Hematopoietic multipotent progenitor cell treated with erythropoietin and hydrocortisone succinate and interleukin-3 and kit ligand, for 8 days (in vitro differentiated cells): Measurements from ENCODE around the gene CENPF.
"Not testable (repeated sequence)": the region's sequence is repeated elsewhere in the genome, so short reads cannot be mapped to it uniquely, and the experiment has no call there.

ENCODE experiments used
- DNase-seq: peaks from one replicate; pipeline ENCODE4 v3.0.0-alpha.2; 2015

The CENPF gene

GRCh38 chr1:214583824-214584554 lies 19.0 kb upstream of the CENPF start:
- no peak for DNase-seq

DNA sequence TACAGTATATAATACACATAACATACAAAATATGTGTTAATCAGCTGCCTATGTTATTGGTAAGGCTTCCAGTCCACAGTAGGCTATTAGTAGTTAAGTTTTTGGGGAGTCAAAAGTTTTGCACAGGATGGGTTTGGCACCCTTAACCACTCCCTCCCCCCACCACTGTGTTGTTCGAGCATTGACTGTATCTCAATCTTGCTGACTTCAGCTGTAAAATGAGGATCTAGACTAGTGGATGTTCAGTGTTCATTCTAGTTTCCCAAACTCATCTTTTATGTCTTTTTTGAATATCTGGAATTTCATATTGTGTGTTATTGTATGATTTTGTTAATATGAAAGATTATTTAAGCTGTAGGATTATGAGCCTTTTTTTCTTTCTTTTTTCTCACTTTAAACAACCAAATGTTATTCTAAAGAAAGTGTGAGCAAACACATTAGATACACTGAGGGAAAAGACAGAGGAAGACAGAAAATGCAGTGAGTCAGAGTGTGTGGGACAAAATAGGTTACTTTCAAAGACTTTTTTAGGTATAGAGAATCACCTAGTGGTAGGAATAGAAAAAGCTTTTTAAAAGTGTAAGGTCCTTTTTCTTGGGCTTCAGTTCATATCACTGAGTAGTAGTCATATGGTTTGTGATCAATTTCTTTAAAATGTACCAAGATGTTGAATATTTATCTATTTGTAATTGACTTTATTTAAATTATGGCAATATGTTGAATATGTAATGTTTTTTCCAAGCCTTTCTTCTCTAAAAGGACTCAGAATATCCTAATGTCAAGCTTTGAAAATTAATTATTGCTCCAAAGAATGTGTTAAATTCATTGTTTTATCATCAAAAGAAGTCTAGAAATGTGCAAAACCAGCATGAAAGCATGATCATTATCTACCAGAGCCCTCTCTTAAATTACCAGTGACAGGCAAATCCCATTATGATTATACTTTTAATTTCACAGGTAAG lies 17.9 kb upstream of the CENPF start:
- DNase-seq, result peak; percentile 38

GRCh38 chr1:214586621-214587020 lies 16.4 kb upstream of the CENPF start:
- no peak for DNase-seq

- DNase-seq, result no peak
These were observed 15.8 kb upstream of the CENPF start for GRCh38 chr1:214587165-214587564.

GRCh38 chr1:214588963-214589597 lies 13.9 kb upstream of the CENPF start:
- no peak for DNase-seq

DNA sequence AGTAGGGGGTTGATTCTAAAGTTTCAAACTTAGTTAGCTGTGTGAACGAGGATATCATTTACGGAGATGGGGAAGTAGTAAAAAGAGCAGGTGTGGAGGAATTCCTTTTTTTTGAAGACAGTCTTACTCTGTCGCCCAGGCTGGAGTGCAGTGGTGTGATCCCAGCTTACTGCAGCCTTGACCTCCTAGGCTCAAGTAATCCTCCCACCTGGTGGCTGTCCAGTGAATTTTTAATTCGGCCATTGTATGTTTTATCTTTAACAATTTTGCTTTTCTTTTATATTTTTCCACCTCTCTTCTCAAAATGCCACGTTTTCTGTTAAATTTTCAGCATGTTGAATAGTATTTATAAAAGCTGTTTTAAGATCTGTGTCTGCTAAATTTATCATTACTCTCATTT lies 12.3 kb upstream of the CENPF start:
- DNase-seq, result no peak

DNA sequence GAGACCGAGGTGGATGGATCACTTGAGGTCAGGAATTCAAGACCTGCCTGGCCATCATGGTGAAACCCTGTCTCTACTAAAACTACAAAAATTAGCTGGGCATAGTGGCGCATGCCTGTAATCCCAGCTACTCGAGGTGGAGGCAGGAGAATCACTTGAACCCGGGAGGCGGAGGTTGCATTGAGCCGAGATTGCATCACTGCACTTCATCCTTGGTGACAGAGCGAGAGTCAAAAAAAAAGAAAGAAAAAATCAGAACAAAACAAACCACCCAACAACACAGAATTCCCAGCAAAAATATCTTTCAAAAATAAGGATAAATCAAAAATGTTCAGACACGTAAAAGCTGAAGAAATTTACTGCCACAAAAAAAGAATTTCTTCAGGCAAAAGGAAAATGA lies 11.1 kb upstream of the CENPF start:
- DNase-seq, result not testable (repeated sequence)

DNA sequence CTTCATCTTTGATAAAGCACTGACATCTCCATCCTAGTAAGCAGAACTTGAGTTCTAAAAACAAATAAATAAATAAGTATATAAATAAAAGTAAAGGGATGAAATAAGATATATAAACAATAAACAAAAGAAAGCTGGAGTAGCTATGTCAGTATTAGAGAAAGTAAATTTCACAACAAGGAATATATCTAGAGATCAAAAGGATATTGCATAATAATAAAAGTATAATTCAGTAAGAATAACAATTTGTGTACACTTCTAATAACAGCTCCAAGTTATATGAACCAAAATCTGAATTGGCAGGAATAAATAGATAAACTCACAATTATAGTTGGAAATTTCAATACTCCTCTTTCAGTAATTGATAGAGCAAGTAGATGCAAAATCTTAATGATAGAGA lies 9.8 kb upstream of the CENPF start:
- no peak for DNase-seq

DNA sequence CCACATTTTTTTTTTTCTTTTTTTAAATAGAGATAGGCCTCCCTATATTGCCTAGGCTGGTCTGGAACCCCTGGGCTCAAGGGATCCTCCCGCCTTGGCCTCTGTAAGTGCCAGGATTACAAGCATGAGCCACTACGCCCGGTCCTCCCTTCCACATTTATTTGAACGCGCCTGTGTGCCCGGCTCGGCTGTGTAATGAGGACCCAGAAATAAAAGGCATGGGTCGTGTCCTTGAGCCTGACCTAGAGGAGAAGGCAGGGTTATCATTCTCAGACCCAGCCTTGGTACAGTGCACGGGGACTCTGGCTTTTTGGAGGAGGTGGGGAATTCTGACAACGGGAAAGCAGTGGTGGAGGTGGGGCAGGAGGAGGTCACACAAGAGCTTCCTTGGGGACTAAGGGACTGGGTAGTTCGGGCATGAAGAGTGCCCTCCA lies 841 bp downstream of the CENPF start:
- peak; percentile 32 for DNase-seq

DNA sequence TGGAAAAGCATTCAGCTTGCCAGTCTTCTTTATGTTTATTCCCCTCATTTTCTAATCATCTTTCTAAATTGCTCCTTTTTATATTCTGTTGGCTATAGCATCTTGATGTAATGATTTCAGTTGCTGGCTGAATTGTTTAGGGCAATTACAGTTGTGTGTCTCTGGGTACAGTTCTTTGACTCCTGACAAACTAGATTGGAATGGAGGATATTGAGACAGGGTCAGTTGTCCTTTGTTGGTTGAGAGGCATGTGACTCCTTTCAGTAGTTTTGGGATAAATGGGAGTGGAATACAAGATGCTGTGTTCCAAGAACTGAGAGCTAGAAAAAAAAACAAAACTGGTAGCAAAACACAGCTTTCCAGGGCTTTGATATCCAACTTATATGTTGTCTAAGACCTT lies 1.5 kb downstream of the CENPF start:
- no peak for DNase-seq

- not testable (repeated sequence) for DNase-seq
These were observed 2.5 kb downstream of the CENPF start for GRCh38 chr1:214605484-214605883.

GRCh38 chr1:214605933-214606925 lies 3.2 kb downstream of the CENPF start:
- DNase-seq, result not testable (repeated sequence)

DNA sequence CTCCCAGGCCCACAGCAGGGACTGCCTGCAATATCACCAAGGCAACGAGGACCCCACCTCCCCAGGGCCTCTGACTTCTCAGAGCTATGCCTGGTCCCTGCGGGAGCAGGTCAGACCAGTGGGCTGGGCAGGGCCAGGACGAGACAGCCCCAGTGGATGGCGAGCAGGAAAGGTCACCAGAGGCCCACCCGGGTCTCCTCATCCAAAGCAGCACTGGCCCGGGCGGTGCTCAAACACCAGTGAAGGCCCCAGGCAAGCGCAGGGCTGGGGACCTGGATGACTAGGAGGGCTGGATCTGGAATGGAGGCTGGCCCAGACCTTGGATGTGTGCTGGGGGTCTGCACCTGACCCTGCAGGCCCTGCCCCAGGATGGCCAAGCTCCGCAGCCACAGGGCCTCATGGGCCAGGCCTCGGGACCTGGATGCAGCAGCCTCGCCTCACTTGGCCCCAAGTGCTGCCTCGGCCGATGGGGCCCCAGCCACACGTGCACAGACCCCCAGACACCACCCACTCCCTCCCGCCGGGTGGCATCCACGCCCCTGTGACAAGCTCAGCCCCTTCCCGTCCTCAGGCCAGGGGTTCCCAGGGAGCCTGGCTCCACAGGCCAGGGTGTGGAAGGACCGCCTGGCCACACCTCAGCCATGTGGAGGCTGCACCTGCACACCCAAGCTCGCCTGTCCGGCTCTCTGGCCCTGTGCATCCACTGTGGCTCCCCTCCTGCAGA lies 4.7 kb downstream of the CENPF start:
- DNase-seq, result not testable (repeated sequence)

DNA sequence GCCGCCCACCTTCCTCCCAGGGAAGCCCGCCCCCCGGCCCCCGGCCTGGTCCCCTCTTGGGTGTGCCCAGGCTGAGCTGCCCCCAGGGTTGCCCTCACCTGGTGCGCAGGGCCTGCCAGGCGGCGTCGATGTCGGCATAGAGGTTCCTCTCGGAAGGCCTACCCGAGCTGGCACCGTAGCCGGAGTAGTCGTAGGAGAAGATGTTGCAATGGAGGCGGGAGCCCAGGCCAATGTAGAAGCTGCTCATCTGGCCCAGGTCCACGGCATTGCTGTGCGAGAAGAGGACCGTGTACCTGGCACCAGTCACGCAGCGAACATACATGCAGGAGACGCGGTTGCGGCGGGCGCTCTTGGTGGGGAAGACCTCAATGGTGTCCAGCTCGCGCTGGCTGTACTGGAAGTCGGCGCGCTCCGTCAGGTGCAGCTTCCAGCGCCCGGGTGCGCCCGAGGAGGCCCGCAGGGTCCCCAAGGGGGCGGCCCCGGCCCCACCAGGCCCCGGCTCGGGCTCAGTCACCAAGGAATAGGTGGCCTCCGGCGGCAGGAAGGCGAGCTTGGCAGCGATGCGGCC lies 5.3 kb downstream of the CENPF start:
- not testable (repeated sequence) for DNase-seq

GRCh38 chr1:214608817-214609216 lies 5.8 kb downstream of the CENPF start:
- DNase-seq, result not testable (repeated sequence)

DNA sequence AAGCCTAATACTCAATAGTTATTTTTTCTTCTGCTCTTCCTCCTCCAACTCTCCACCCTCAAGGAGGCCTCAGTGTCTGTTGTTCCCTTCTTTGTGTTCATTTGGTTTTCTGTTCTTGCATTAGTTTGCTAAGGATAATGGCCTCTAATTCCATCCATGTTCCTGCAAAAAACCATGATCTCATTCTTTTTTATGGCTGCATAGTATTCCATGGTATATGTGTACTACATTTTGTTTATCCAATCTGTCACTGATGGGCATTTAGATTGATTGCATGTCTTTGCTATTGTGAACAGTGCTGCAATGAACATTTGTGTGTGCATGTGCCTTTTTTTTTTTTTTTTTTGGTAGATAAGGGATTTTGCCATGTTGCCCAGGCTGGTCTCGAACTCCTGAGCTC lies 6.7 kb downstream of the CENPF start:
- DNase-seq, result no peak

- DNase-seq, result not testable (repeated sequence)
These were observed 7.1 kb downstream of the CENPF start for GRCh38 chr1:214610136-214610535.

GRCh38 chr1:214615109-214615508 lies 12.1 kb downstream of the CENPF start:
- no peak for DNase-seq

- peak; percentile 26 for DNase-seq
These were observed 12.9 kb downstream of the CENPF start for GRCh38 chr1:214615871-214616270.

DNA sequence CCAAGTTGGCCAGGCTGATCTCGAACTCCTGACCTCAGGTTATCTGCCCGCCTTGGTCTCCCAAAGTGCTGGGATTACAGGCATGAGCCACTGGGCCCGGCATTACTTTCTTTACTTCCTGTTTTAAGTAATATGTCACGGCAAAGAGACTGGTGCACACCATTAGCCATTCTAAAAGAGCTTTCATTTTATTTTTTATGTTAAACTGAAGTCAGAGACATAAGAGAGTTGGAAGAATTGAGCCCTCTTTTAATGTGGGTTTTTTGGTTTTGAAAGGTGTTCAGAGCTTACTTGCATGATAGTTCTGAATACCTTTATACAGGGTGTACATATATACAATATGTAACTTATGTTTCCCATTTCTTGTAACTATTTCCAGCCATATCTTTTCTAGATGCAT lies 14.3 kb downstream of the CENPF start:
- no peak for DNase-seq

GRCh38 chr1:214617843-214618242 lies 14.8 kb downstream of the CENPF start:
- DNase-seq, result no peak
